ENCODE measurements around the gene DCDC1. TPM values are rescaled to one million over a fixed set of nuclear protein-coding genes. Genes with fewer than 3 reads are reported as not detected.

The DCDC1 gene
- total RNA-seq, 1 experiment from 2014 or later, result 1.5 TPM

DNA sequence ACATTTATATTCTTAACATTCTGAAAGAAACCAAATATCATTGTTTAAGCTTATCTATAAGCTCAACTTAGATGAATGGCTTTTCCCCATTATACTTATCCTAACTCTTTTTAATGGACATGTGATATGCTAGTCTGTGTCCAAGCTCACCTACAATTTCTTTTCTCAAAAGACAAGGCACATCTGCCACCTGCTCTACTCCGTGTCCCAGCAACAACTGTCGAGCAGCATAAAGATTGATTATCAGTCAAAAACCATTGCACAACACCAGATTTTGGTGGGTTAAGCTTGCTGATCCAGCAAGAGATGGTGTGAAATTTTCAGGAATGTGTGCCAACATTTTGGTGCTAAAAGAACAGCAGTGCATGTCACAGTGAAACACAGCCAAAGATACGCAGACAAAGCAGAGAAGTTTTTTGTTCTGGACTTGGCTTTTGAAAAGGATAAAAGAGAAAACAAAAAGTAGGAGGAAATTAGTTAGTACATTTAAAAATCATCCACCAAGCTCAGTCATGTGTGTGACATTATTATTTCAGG lies 65.8 kb downstream of the DCDC1 start:
- Histone ChIP-seq H3K9ac (ENCODE audit: low read length) (no peak overlapping the region), H2AFZ (ENCODE audit: low read depth, low read length, poor library complexity, severe bottlenecking) (no peak overlapping the region), H3K27me3 (ENCODE audit: insufficient read depth, low read length) (no peaks in the 10 kb centered on the region), H3K79me2 (ENCODE audit: insufficient read depth, low read length) (no peaks in the 10 kb centered on the region), H3K27ac (ENCODE audit: low read depth, low read length) (no peak overlapping the region), H3K4me3 (replicated peaks in 1 of 2; ENCODE audit: low read depth in 1 of 2, low read length in 2 of 2) (no peak overlapping the region), H4K20me1 (ENCODE audit: insufficient read depth) (no peaks in the 10 kb centered on the region), H3K9me3 (ENCODE audit: control insufficient read depth in 1 of 2, insufficient read depth in 1 of 2, low read depth in 1 of 2, low read length in 2 of 2) (no peaks in the 10 kb centered on the region), H3K4me2 (ENCODE audit: low read length) (no peak overlapping the region), H3K4me1 (ENCODE audit: control insufficient read depth in 1 of 2, insufficient read depth in 2 of 2, low read length in 2 of 2) (no peaks in the 10 kb centered on the region), H3K9me2 (ENCODE audit: insufficient read depth) (no peaks in the 10 kb centered on the region), H3K36me3 (ENCODE audit: control insufficient read depth in 1 of 2, insufficient read depth in 2 of 2, low read length in 2 of 2) (no peaks in the 10 kb centered on the region)
- intact Hi-C loops (cut with micrococcal nuclease), result no loop called here
- DNase-seq (ENCODE audit: low read depth, low spot score), result no peak
- TF ChIP-seq ZNF274 (IDR thresholded peaks at IDR 0.05; ENCODE audit: low read depth, low read length) (no peak), EGR1 (IDR thresholded peaks at IDR 0.05; ENCODE audit: low read depth) (no peak), EZH2 (IDR thresholded peaks at IDR 0.05) (no peak), YY1 (IDR thresholded peaks at IDR 0.05; ENCODE audit: extremely low read depth, insufficient replicate concordance, low read depth, low read length) (no peak), POLR2AphosphoS5 (IDR thresholded peaks at IDR 0.05; ENCODE audit: low read depth, low read length) (no peak), CBX3 (IDR thresholded peaks at IDR 0.05; ENCODE audit: low read depth) (no peak), CEBPB (IDR thresholded peaks at IDR 0.05; ENCODE audit: low read depth) (no peak), SP1 (IDR thresholded peaks at IDR 0.05; ENCODE audit: low read depth) (no peak), EZH2phosphoT487 (IDR thresholded peaks at IDR 0.05; ENCODE audit: borderline replicate concordance) (no peak), REST (IDR thresholded peaks at IDR 0.05; ENCODE audit: low read depth) (no peak), ATF3 (IDR thresholded peaks at IDR 0.05) (no peak), JUND (IDR thresholded peaks at IDR 0.05) (no peak), SIN3A (IDR thresholded peaks at IDR 0.05; ENCODE audit: low read depth) (no peak), FOSL1 (IDR thresholded peaks at IDR 0.05; ENCODE audit: low read depth) (no peak), ELF1 (IDR thresholded peaks at IDR 0.05; ENCODE audit: borderline replicate concordance, low read depth) (no peak), RAD21 (IDR thresholded peaks at IDR 0.05; ENCODE audit: low read depth) (no peak), POLR2A (IDR thresholded peaks at IDR 0.05; ENCODE audit: borderline replicate concordance, extremely low read depth, insufficient read depth, insufficient read length) (no peak), ZBTB33 (IDR thresholded peaks at IDR 0.05; ENCODE audit: extremely low read depth, insufficient replicate concordance, low read length) (no peak)
- TF ChIP-seq, protein P1, sequence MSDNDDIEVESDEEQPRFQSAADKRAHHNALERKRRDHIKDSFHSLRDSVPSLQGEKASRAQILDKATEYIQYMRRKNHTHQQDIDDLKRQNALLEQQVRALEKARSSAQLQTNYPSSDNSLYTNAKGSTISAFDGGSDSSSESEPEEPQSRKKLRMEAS (IDR thresholded peaks at IDR 0.05), result no peak
- TF ChIP-seq, protein P2, sequence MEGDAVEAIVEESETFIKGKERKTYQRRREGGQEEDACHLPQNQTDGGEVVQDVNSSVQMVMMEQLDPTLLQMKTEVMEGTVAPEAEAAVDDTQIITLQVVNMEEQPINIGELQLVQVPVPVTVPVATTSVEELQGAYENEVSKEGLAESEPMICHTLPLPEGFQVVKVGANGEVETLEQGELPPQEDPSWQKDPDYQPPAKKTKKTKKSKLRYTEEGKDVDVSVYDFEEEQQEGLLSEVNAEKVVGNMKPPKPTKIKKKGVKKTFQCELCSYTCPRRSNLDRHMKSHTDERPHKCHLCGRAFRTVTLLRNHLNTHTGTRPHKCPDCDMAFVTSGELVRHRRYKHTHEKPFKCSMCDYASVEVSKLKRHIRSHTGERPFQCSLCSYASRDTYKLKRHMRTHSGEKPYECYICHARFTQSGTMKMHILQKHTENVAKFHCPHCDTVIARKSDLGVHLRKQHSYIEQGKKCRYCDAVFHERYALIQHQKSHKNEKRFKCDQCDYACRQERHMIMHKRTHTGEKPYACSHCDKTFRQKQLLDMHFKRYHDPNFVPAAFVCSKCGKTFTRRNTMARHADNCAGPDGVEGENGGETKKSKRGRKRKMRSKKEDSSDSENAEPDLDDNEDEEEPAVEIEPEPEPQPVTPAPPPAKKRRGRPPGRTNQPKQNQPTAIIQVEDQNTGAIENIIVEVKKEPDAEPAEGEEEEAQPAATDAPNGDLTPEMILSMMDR (IDR thresholded peaks at IDR 0.05 in 2 of 3, conservative IDR thresholded peaks at IDR 0.05 in 1 of 3; ENCODE audit: borderline replicate concordance in 1 of 3, insufficient read depth in 1 of 3, low read depth in 2 of 3, low read length in 2 of 3), result no peak
- CTCF ChIA-PET, result no interaction called here
- RAD21 ChIA-PET (ENCODE audit: low non-redundant PET in 1 of 2, low total read pairs in 2 of 2, uncharacterized antibody in 2 of 2, unreplicated experiment in 2 of 2), result no interaction called here
- POLR2A ChIA-PET, result no interaction called here
- no TSS peak for BruUV-seq (replicated peaks)
- no peak for ATAC-seq

Measured in HCT116 (cell line).